HG03045 (cell line): Measurements from ENCODE around the gene ZMYND19.
"Not testable (repeated sequence)": the region's sequence is repeated elsewhere in the genome, so short reads cannot be mapped to it uniquely, and the experiment has no call there.

Experiments
- ATAC-seq: cut with Tn5 transposase; IDR thresholded peaks from one replicate; pipeline ENCODE4 v1.9.1; 2021; ENCODE audit warnings: mild to moderate bottlenecking, moderate library complexity; ENCODE audit not compliant: unreplicated experiment

ZMYND19 gene

GRCh38 chr9:137534256-137535119 is 55.8 kb downstream of the ZMYND19 start:
- ATAC-seq, result no peak

- ATAC-seq, result not testable (repeated sequence)
These were observed 57.3 kb downstream of the ZMYND19 start for GRCh38 chr9:137532891-137533468.
